Adipocyte (in vitro differentiated cells): Measurements from ENCODE around the gene COL15A1.

Experiments used
- DNase-seq: peaks from one replicate; pipeline ENCODE4 v3.0.0-alpha.2; 2015; ENCODE audit warnings: low read depth
- H3K27me3 ChIP-seq: replicated peaks from 2 replicates; pipeline ENCODE4 v1.7.0; 2013; ENCODE audit warnings: mild to moderate bottlenecking, low read length, moderate library complexity; ENCODE audit not compliant: control insufficient read depth, insufficient read depth
- H3K36me3 ChIP-seq: 2 replicates; pipeline ENCODE4 v1.7.0; 2013; ENCODE audit warnings: low read length, mild to moderate bottlenecking, moderate library complexity; ENCODE audit not compliant: control insufficient read depth, insufficient read depth, severe bottlenecking
- H3K4me1 ChIP-seq: 2 replicates; pipeline ENCODE4 v1.7.0; 2013; ENCODE audit warnings: mild to moderate bottlenecking, low read length, moderate library complexity; ENCODE audit not compliant: control insufficient read depth, insufficient read depth
- H3K4me3 ChIP-seq: 2 replicates; pipeline ENCODE4 v1.7.0; 2013; ENCODE audit warnings: mild to moderate bottlenecking, low read length, moderate library complexity
- H3K9ac ChIP-seq: 2 replicates; pipeline ENCODE4 v1.7.0; 2013; ENCODE audit warnings: mild to moderate bottlenecking, low read length, moderate library complexity
- H3K9me3 ChIP-seq: 2 replicates; pipeline ENCODE4 v1.7.0; 2013; ENCODE audit warnings: mild to moderate bottlenecking, low read length, moderate library complexity; ENCODE audit not compliant: control insufficient read depth

The COL15A1 gene

DNA sequence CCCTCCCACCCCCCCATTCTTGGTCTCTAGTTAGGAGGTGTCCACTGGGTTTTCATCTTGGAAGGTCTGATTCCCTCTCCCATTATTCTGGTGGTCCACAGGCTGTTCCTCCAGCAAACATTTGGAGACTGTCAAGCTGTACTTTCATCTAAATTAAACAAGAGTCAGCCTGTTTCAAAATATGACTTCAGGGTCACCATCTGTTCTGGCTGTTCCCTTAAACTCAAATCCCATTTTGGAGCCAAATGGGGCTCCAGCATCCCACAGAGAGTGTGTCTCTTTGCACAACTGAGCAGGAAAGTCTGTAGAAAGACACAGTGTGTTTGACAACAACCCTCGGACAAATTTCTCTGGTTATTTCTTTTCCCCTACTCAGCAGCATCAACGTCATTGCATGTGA lies 20.5 kb downstream of the COL15A1 start:
- peaks cover 5% of the 10 kb centered on the region for H3K27me3 ChIP-seq
- H3K9me3 ChIP-seq, result no peaks in the 10 kb centered on the region
- H3K4me1 ChIP-seq, result peaks cover 42% of the 10 kb centered on the region
- peaks cover 3% of the 10 kb centered on the region for H3K36me3 ChIP-seq
- no peak overlapping the region for H3K4me3 ChIP-seq
- DNase-seq, result no peak
- H3K9ac ChIP-seq, result no peak overlapping the region

DNA sequence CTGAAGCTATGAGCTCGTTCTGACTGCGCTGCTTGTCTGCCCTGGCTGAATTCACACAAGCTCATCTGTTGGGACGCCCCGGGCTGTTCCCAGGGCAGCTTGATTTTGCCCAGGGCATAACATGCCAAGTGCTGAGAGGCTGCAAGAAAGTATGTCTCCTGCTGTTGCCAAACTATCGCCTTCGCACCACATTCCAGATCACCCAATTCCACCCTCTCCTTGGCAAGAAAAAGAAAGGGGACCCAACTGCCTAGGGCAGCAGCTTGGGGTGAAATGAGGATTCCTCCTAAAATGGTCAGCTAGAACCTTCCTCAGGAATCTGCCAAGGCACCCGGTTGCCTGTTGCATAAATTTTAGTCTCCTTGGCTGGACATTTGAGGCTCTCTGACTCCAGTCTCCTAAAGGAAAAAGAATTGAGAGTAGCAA lies 21.2 kb downstream of the COL15A1 start:
- Histone ChIP-seq H3K36me3 (peaks cover 3% of the 10 kb centered on the region), H3K9ac (no peak overlapping the region), H3K9me3 (no peaks in the 10 kb centered on the region), H3K4me3 (no peak overlapping the region), H3K4me1 (peaks cover 38% of the 10 kb centered on the region), H3K27me3 (peaks cover 5% of the 10 kb centered on the region)
- no peak for DNase-seq

DNA sequence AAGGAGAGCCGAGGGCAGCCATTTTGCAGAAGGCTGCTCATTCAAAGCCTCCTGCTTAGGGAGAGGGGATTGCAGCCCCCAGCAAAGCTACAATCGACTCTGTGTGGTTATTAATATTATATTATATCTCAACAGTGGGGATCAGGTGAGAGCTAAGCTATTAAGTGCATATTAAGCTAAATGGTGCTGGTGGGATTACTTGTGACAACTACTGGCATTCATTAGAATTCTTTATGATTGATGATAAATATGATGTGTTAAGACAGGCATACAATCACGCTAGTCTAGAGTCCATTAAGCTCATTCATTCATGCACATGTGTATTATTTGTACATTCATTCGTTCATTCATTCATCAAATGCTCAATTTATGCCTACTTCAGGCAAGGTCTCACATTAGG lies 23.0 kb downstream of the COL15A1 start:
- Histone ChIP-seq H3K9me3 (no peaks in the 10 kb centered on the region), H3K9ac (no peak overlapping the region), H3K27me3 (peaks cover 5% of the 10 kb centered on the region), H3K4me3 (no peak overlapping the region), H3K36me3 (peaks cover 3% of the 10 kb centered on the region), H3K4me1 (peaks cover 41% of the 10 kb centered on the region)
- no peak for DNase-seq

DNA sequence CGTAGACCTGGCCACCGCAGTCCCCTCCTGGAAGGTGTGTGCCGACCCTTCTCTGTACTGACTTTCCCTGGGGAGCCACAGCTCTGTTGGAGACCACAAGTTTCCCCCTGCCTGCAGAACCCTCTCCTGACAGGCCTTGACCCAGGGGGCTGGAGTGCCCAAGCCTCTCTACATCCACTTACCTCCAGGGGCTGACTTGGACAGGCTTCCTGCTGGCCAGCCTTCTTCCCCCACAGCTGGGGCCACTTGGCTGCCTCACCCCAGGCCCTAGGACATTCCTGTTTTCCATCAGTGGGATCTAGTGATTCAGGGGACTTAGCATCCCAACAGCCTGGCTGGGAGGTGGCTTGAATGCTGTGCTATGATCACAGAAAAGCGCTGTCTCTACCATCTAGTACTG lies 23.6 kb downstream of the COL15A1 start:
- DNase-seq, result no peak
- no peak overlapping the region for H3K4me3 ChIP-seq
- H3K4me1 ChIP-seq, result peaks cover 35% of the 10 kb centered on the region
- no peak overlapping the region for H3K9ac ChIP-seq
- H3K27me3 ChIP-seq, result peaks cover 5% of the 10 kb centered on the region
- peaks cover 3% of the 10 kb centered on the region for H3K36me3 ChIP-seq
- H3K9me3 ChIP-seq, result no peaks in the 10 kb centered on the region

DNA sequence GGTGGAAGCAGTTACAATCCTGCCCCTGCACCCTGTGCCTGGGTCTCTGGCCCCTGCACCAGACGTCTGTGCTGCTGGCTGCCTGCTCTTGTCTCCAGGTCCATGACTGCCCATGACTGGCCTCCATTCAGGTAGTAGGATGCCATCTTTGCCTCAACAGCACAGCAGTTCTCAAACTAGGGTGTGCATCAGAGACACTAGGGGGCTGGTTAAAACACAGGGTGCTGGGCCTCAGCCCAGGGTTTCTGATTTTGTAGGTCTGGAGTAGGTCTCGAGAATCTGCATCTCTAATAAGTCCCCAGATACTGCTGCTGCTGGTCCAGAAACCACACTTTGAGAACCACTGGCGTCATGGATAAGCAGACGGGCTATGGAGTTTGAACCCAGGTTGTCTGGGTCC lies 24.0 kb downstream of the COL15A1 start:
- DNase-seq, result no peak
- H3K36me3 ChIP-seq, result peaks cover 3% of the 10 kb centered on the region
- peaks cover 31% of the 10 kb centered on the region for H3K4me1 ChIP-seq
- H3K9me3 ChIP-seq, result no peaks in the 10 kb centered on the region
- H3K4me3 ChIP-seq, result no peak overlapping the region
- H3K9ac ChIP-seq, result no peak overlapping the region
- H3K27me3 ChIP-seq, result peaks cover 6% of the 10 kb centered on the region

DNA sequence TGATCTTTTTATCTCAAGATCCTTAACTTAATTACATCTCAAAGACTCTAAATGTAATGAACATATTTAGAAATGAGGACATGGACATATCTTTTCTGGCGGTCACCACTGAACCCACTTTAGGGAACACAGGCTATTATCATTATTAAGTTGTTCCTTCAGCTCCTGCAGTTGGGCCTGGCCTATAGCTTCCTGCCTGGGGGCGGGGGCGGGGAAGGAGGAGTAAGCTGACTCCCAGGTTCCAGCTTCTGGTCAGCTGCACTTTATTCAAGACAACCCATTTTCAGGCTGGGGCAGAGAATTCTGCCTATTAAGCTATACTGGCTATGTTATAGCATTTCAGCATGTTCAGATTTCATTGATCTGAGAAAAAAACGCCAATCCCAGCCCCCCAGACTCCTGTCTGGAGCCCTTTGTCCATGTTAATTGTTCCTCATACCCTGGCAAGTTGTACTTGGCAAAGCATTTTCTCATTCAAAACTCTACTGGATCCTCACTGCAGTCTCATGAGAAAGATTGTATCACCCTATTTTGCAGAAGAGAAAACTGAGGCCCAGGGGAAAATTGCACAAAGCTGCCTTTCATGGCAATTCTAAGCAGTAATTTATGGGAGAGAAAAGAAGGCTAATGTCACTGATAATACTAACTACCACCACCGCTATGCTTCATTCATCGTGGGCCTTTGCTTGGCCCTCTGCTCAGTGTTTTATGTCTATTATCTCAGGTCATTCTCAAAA lies 25.1 kb downstream of the COL15A1 start:
- DNase-seq, result no peak
- H3K36me3 ChIP-seq, result peaks cover 3% of the 10 kb centered on the region
- peaks cover 25% of the 10 kb centered on the region for H3K4me1 ChIP-seq
- no peak overlapping the region for H3K9ac ChIP-seq
- H3K9me3 ChIP-seq, result no peaks in the 10 kb centered on the region
- peaks cover 11% of the 10 kb centered on the region for H3K27me3 ChIP-seq
- H3K4me3 ChIP-seq, result no peak overlapping the region

DNA sequence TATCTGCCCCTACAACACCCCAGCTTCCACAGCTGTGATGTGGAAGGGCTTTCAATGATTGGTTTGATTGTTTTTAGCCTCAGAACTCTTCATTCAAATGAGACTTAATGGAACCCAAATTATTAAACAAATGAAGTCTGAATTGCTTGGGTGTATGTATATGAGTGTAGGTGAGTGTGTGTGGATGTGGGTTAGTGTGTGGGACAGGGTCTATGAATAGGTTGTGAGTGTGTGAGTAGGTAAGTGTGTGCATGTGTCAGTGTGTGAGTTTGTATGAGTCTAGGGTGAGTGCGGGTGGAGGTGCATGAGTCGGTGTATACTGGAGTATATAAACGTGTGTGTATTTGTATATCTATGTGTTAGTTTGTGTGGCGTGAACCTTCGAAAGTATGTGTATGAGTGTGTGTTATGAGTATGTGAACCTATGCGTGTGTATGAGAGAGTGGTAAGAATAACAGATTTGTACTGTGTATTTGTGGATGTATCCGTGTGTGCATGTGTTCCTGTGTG lies 26.9 kb downstream of the COL15A1 start:
- Histone ChIP-seq H3K4me3 (no peak overlapping the region), H3K27me3 (peaks cover 16% of the 10 kb centered on the region), H3K9me3 (no peaks in the 10 kb centered on the region), H3K9ac (no peak overlapping the region), H3K36me3 (peaks cover 3% of the 10 kb centered on the region), H3K4me1 (peaks cover 20% of the 10 kb centered on the region)
- no peak for DNase-seq

DNA sequence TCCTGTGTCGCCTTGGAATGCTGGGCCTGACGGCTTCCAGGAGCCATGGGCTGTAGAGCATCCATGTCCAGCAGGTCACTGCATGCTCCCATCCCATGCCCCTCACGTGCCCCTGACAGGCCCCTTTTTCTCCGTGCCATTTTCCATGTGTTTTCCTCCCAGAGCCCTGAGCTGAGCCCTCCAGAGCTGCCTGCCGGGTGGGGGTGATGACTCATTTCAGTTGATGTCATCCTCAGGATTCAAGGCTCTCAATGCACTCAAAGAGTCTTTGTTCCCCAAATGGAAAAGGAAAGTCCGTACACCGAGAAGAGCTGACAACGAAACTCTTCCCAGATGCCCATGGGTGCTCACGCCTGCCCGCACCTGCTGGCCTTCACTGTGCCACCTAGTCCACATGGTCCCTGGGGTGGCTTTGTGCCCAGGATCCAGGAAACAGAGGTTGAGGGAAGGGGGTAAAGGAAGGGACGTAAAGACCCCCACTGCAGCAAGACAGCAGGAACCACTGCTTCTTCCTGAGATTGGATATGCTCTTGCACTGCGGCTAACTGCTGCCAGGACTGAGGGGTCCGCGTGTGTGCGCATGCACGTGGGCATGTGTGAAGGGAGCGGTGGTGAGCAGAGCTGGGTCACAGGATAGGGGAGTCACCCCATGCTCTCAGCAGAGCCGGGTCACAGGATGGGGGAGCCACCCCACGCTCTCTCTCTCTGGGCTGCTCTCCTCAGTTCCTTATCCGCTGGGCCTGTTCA lies 27.6 kb downstream of the COL15A1 start:
- no peak overlapping the region for H3K4me3 ChIP-seq

DNA sequence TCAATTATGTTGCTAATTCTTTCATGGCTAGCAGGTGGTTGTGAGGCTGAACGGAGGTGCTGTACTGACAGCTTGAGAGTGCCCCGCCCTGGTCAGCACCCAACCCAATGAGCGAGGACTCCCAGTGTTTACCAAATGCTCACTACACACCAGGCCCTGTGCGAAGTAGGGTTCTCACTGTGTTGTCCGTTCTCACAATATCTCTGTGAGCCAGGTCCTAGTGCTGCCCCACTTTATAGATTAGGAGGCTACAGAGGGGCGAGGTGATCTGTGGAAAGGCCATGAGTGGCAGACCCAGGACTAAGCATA lies 28.2 kb downstream of the COL15A1 start:
- Histone ChIP-seq H3K4me3 (no peak overlapping the region), H3K9ac (no peak overlapping the region), H3K9me3 (no peaks in the 10 kb centered on the region), H3K4me1 (peaks cover 19% of the 10 kb centered on the region), H3K36me3 (peaks cover 3% of the 10 kb centered on the region), H3K27me3 (peaks cover 25% of the 10 kb centered on the region)
- DNase-seq, result no peak

More for the DNA sequence above, 27.6 kb downstream of the COL15A1 start:
- H3K4me1 ChIP-seq, result peaks cover 19% of the 10 kb centered on the region
- H3K9me3 ChIP-seq, result no peaks in the 10 kb centered on the region
- H3K9ac ChIP-seq, result no peak overlapping the region
- H3K27me3 ChIP-seq, result peaks cover 22% of the 10 kb centered on the region
- peaks cover 3% of the 10 kb centered on the region for H3K36me3 ChIP-seq
- peak; percentile 71 for DNase-seq

DNA sequence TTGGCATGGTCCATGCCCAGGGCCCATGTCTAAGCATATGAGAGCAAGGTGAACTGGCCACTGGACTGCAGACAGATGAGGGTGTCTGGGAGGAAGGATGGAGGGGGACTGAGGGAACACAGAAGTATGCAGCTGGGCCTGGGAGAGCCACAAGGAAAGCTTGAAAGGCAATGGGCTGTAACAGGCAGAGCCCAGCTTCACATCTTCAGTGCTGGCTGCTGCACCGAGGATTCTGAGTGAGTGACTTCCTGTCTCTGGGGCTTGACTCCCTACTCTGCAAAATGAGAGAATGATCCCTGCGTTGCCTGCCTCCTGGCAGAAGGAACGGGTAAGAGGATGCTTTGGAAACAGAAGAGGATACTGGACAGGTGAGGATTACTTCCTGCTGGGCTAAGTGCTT lies 29.0 kb downstream of the COL15A1 start:
- H3K36me3 ChIP-seq, result peaks cover 3% of the 10 kb centered on the region
- peaks cover 25% of the 10 kb centered on the region for H3K27me3 ChIP-seq
- peaks cover 19% of the 10 kb centered on the region for H3K4me1 ChIP-seq
- H3K9me3 ChIP-seq, result no peaks in the 10 kb centered on the region
- H3K4me3 ChIP-seq, result no peak overlapping the region
- H3K9ac ChIP-seq, result no peak overlapping the region
- DNase-seq, result no peak

DNA sequence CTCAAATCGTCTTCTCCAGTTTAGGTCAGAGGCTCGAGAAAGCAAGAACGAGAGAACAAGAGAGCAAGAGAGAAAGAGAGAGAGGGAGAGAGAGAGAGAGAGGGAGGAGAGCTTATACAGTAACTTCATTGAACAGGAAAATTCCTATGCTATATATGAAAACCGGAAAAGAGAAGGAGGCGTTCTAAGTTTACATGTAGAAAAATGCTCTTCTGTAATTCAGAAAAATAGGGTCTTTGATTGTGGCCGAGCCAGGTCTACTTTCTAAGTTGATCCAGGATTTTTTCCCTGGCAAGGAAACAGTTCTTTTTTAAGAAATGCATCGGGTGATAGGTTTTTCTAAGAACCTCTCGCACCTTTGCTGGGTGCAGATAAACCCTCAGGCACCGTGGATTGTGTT lies 29.5 kb downstream of the COL15A1 start:
- Histone ChIP-seq H3K27me3 (peaks cover 27% of the 10 kb centered on the region), H3K4me1 (peaks cover 21% of the 10 kb centered on the region), H3K36me3 (peaks cover under 1% of the 10 kb centered on the region), H3K9ac (no peak overlapping the region), H3K4me3 (no peak overlapping the region), H3K9me3 (no peaks in the 10 kb centered on the region)
- no peak for DNase-seq
